Tibial nerve (tissue), 4 donors: ENCODE measurements around the gene HLTF. TPM values are rescaled to one million over a fixed set of nuclear protein-coding genes. Genes with fewer than 3 reads are reported as not detected.

ENCODE experiments used
- DNase-seq, 2 donors: peaks; one replicate each; pipeline ENCODE4 v3.0.0-alpha.2; 2019; ENCODE audit warnings: low spot score in 2 of 2
- H3K27ac ChIP-seq, 4 donors: fragments of 200-600 bp; sonication (generic) in 3 of 4; one replicate each; pipeline ENCODE4 v1.5.1; 2017 to 2019; ENCODE audit warnings: mild to moderate bottlenecking in 1 of 4
- H3K27me3 ChIP-seq, 2 donors: fragments of 200-600 bp; sonication (generic) in 1 of 2; one replicate each; pipeline versions ENCODE4 v1.5.1 to v1.6.0; 2017 to 2019
- H3K36me3 ChIP-seq, 3 donors: fragments of 200-600 bp; sonication (generic); one replicate each; pipeline ENCODE4 v1.5.1; 2018 to 2019
- H3K4me1 ChIP-seq, 4 donors: fragments of 200-600 bp; sonication (generic) in 3 of 4; one replicate each; pipeline ENCODE4 v1.5.1; 2017 to 2019
- H3K4me3 ChIP-seq, 4 donors: fragments of 200-600 bp; sonication (generic) in 3 of 4; one replicate each; pipeline ENCODE4 v1.5.1; 2017 to 2019; ENCODE audit warnings: mild to moderate bottlenecking in 1 of 4, moderate library complexity in 1 of 4
- H3K9me3 ChIP-seq, 4 donors: fragments of 200-600 bp; sonication (generic) in 3 of 4; one replicate each; pipeline ENCODE4 v1.5.1; 2017 to 2019
- EP300 ChIP-seq, 2 donors: sonication (generic); formaldehyde crosslinking; IDR thresholded peaks; one replicate each; pipeline ENCODE4 v1.6.1; 2017; ENCODE audit warnings: antibody characterized with exemption in 2 of 2, mild to moderate bottlenecking in 1 of 2
- POLR2A ChIP-seq, 2 donors: fragments of 450-650 bp; IDR thresholded peaks; one replicate each; pipeline ENCODE4 v1.6.1; 2017; ENCODE audit warnings: antibody characterized with exemption in 2 of 2, mild to moderate bottlenecking in 2 of 2, moderate library complexity in 2 of 2
- WGBS, 2 donors: methylation state at CpG; one replicate each; pipeline ENCODE4 v1.1.5; 2018; 5-methylcytosine and 5-hydroxymethylcytosine counted together
- total RNA-seq, 4 donors: library from RNA; depleted of rRNA; stranded (reverse); fragments of >200 nt; gene quantifications; one replicate each; pipeline ENCODE4 v1.1.0, GENCODE V29; 2016
- TF ChIP-seq, protein P1 (sequence below), 5 experiments: fragments of 200-600 bp in 3 of 5; fragments of 450-650 bp in 2 of 5; sonication (generic) in 3 of 5; IDR thresholded peaks; one replicate each; pipeline ENCODE4 v1.5.1; 2016 to 2019; ENCODE audit warnings: antibody characterized with exemption in 5 of 5, mild to moderate bottlenecking in 3 of 5, moderate library complexity in 2 of 5

HLTF gene
- total RNA-seq, 4 donors from 2014 or later, result 16.9 to 28.2 (median 25.5) TPM

DNA sequence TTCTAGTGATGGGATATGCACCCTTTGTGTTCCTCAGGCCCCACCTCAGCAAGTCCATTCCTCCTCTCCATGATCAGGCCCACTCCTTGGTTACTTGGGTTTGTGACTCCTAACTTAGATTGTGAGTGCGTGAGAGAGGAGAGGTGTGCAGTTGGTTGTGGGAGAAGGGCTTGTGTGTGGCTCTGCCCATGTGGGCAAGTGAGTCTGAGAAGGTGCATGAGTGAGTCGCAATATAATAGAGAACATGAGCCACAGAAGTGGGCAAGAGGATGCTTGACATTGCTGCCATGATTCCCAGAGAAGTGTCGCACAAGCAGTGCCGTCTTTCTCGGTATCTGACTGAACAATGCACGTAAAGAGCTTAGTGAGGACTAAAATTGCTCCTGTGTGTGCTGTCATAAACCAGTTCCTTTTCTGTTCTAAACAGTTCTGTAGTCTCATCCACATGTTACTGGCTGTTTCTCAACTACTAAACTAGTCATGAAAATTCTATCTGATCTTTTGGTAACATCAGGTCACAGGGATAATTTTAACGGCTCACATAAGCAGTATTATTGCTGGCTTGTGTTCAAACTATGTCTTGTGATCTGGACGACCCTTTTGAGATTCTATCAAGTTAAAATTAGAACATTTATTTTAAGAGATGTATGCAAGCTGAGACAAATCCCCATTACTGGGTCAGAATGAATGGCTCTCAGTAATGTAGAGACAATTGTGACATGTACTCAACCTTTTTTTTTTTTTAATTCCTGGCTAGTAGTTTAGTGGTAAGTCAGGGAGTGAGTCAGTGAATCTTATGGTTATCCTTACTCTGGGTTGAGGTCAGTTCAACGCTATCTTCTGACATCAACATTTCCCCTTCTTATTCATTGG is 69.4 kb downstream of the HLTF start:
- no peaks in the 10 kb centered on the region for H3K27me3 ChIP-seq
- peak overlapping the region in 1 of 4 donors; percentile 34 for H3K27ac ChIP-seq
- H3K4me1 ChIP-seq, result peaks cover 0 to 19% (median 2%) of the 10 kb centered on the region in 4 donors
- WGBS, 2 donors, result 62 to 65% methylated on average over 9 of the region's 9 CpGs
- no peak overlapping the region for H3K4me3 ChIP-seq
- DNase-seq, result no peak
- peaks cover 0 to 63% (median 0%) of the 10 kb centered on the region in 3 donors for H3K36me3 ChIP-seq
- H3K9me3 ChIP-seq, result no peaks in the 10 kb centered on the region
- TF ChIP-seq, protein P1, sequence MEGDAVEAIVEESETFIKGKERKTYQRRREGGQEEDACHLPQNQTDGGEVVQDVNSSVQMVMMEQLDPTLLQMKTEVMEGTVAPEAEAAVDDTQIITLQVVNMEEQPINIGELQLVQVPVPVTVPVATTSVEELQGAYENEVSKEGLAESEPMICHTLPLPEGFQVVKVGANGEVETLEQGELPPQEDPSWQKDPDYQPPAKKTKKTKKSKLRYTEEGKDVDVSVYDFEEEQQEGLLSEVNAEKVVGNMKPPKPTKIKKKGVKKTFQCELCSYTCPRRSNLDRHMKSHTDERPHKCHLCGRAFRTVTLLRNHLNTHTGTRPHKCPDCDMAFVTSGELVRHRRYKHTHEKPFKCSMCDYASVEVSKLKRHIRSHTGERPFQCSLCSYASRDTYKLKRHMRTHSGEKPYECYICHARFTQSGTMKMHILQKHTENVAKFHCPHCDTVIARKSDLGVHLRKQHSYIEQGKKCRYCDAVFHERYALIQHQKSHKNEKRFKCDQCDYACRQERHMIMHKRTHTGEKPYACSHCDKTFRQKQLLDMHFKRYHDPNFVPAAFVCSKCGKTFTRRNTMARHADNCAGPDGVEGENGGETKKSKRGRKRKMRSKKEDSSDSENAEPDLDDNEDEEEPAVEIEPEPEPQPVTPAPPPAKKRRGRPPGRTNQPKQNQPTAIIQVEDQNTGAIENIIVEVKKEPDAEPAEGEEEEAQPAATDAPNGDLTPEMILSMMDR (IDR thresholded peaks at IDR 0.05), result no peak
- no peak for TF ChIP-seq POLR2A (IDR thresholded peaks at IDR 0.05)
- TF ChIP-seq EP300 (IDR thresholded peaks at IDR 0.05), result no peak

DNA sequence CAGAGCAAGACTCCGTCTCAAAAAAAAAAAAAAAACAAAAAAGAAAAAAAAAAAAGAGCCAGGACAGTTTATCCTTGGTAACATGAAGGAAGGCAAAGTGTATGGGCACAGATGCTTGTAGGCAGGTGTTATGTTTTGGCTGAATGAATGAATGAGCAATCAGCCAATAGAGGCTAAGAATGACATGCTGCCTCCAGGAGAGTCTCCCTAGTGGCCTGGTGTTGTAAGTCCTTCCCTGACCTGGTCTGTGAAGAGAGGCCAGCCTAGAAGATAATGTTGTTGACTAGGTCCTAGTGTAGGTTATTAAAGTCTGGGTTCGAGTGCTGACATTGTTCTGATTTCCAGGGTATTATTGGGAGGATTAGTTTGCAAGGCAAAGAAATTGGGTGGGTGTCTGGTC is 70.1 kb downstream of the HLTF start:
- no peak overlapping the region for H3K27ac ChIP-seq
- no peaks in the 10 kb centered on the region for H3K9me3 ChIP-seq
- DNase-seq, result no peak
- peaks cover 0 to 24% (median 2%) of the 10 kb centered on the region in 4 donors for H3K4me1 ChIP-seq
- H3K36me3 ChIP-seq, result peaks cover 0 to 69% (median 0%) of the 10 kb centered on the region in 3 donors
- TF ChIP-seq, protein P1 (IDR thresholded peaks at IDR 0.05), result no peak
- no peak for TF ChIP-seq POLR2A (IDR thresholded peaks at IDR 0.05)
- no peak for TF ChIP-seq EP300 (IDR thresholded peaks at IDR 0.05)
- no peaks in the 10 kb centered on the region for H3K27me3 ChIP-seq
- no peak overlapping the region for H3K4me3 ChIP-seq
- WGBS, 2 donors, result 88 to 100% methylated on average over 2 of the region's 2 CpGs

DNA sequence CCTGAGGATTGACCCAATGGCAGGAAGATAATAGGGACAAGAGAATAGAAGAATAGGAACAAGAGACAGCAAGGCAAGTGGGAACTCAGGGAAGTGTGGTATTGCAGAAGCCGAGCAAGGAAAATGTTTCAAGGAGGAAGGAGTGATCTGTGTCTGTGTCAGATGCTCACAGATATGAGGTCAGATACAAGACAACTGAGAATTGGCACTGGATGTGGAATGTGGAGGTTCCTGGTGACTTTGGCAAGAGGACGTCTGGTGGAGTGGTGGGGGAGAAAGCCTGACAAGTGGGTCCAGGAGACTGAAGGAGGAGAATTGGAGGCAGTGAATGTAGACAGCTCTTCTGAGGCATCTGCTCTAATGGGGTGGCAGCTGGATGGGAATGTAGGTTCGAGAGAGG is 70.9 kb downstream of the HLTF start:
- Histone ChIP-seq H3K36me3 (peaks cover 0 to 69% (median 0%) of the 10 kb centered on the region in 3 donors), H3K4me1 (peaks cover 0 to 29% (median 2%) of the 10 kb centered on the region in 4 donors), H3K9me3 (no peaks in the 10 kb centered on the region), H3K27me3 (no peaks in the 10 kb centered on the region), H3K27ac (no peak overlapping the region), H3K4me3 (no peak overlapping the region)
- DNase-seq, result no peak
- WGBS, 2 donors, result 75 to 83% methylated on average over 3 of the region's 3 CpGs
- TF ChIP-seq EP300 (IDR thresholded peaks at IDR 0.05), result no peak
- TF ChIP-seq, protein P1 (IDR thresholded peaks at IDR 0.05), result no peak
- TF ChIP-seq POLR2A (IDR thresholded peaks at IDR 0.05), result no peak

DNA sequence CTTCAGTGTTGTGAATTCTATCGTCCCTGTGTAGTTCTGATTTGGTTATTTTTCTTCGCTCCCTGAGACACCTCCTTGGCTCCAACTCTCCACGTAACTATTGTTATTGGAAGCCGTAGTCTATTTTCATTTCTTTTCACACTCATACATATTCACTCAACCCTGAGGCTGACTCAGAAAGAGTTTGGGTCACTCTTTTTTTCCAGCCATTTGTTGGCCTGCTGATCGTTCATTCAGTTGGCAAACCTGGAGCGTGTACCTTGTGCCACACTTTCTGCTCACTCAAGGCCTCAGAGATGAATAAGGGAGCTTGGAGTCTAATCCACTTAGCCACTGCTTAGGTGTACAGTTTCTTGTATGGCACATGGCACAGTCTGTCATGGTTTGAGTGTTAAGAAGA is 72.6 kb downstream of the HLTF start:
- no peaks in the 10 kb centered on the region for H3K27me3 ChIP-seq
- TF ChIP-seq EP300 (IDR thresholded peaks at IDR 0.05) (no peak), POLR2A (IDR thresholded peaks at IDR 0.05) (no peak)
- TF ChIP-seq, protein P1 (IDR thresholded peaks at IDR 0.05), result no peak
- H3K4me1 ChIP-seq, result peaks cover 0 to 23% (median 0%) of the 10 kb centered on the region in 4 donors
- H3K4me3 ChIP-seq, result no peak overlapping the region
- DNase-seq, result no peak
- no peak overlapping the region for H3K27ac ChIP-seq
- 88 to 91% methylated on average over 6 of the region's 6 CpGs for WGBS, 2 donors
- H3K36me3 ChIP-seq, result peaks cover 0 to 74% (median 0%) of the 10 kb centered on the region in 3 donors
- H3K9me3 ChIP-seq, result no peaks in the 10 kb centered on the region

DNA sequence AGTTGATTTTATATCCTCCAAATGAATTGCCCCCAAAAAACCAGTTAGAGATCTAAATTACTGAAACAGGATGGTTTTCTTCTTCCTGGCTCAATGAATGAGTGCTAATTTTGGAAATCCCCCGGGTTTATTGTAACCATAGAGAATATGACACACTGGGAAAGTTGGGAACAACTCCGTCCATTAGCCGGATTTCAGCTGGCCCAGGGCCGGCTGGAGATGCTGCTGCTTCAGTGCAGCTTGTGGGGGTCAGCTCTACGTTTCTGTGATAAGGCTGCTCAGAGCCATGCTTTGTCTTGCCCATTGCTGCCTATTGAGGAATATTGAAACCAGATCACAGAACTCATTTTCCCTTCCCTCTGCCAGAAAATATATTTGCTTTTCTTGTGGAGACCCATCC is 74.7 kb downstream of the HLTF start:
- no peak overlapping the region for H3K27ac ChIP-seq
- peaks cover 0 to 18% (median 0%) of the 10 kb centered on the region in 4 donors for H3K4me1 ChIP-seq
- WGBS, 2 donors, result 58 to 76% methylated on average over 5 of the region's 5 CpGs
- peaks cover 0 to 82% (median 0%) of the 10 kb centered on the region in 3 donors for H3K36me3 ChIP-seq
- no peak overlapping the region for H3K4me3 ChIP-seq
- H3K9me3 ChIP-seq, result no peaks in the 10 kb centered on the region
- DNase-seq, result no peak
- TF ChIP-seq POLR2A (IDR thresholded peaks at IDR 0.05), result no peak
- H3K27me3 ChIP-seq, result no peaks in the 10 kb centered on the region
